Prostate gland (tissue), 2 donors: ENCODE data around the gene NTM. TPM values are rescaled to one million over a fixed set of nuclear protein-coding genes. Genes with fewer than 3 reads are reported as not detected.

Source experiments
- DNase-seq: peaks from one replicate; pipeline ENCODE4 v3.0.0-alpha.2; 2019; ENCODE audit warnings: low spot score
- H3K27ac ChIP-seq, 2 donors: fragments of 200-600 bp; sonication (generic); 2 replicates each; pipeline ENCODE4 v1.5.1; 2017 to 2019
- H3K27me3 ChIP-seq: fragments of 200-600 bp; sonication (generic); replicated peaks from 2 replicates; pipeline ENCODE4 v1.5.1; 2019; ENCODE audit not compliant: insufficient read depth
- H3K36me3 ChIP-seq, 2 donors: fragments of 200-600 bp; sonication (generic); 1 replicate in 1 of 2; 2 replicates in 1 of 2; pipeline versions ENCODE4 v1.5.1 to v1.8.1; 2017 to 2019
- H3K4me1 ChIP-seq: fragments of 200-600 bp; sonication (generic); replicated peaks from 2 replicates; pipeline ENCODE4 v1.5.1; 2019
- H3K4me3 ChIP-seq, 2 donors: fragments of 200-600 bp; sonication (generic); 2 replicates each; pipeline ENCODE4 v1.5.1; 2017 to 2019
- H3K9me3 ChIP-seq: fragments of 200-600 bp; sonication (generic); 2 replicates; pipeline ENCODE4 v1.5.1; 2017
- CTCF ChIP-seq, 4 experiments: fragments of 200-600 bp in 2 of 4; fragments of 450-650 bp in 2 of 4; sonication (generic) in 2 of 4; IDR thresholded peaks; 1 replicate in 3 of 4; 2 replicates in 1 of 4; pipeline ENCODE4 v1.5.1; 2016 to 2019; ENCODE audit warnings: antibody characterized with exemption in 4 of 4, mild to moderate bottlenecking in 2 of 4, moderate library complexity in 2 of 4
- POLR2A ChIP-seq: fragments of 450-650 bp; IDR thresholded peaks from one replicate; pipeline ENCODE4 v1.6.1; 2016; ENCODE audit warnings: antibody characterized with exemption, mild to moderate bottlenecking
- POLR2AphosphoS5 ChIP-seq: sonication (generic); formaldehyde crosslinking; IDR thresholded peaks from one replicate; pipeline ENCODE4 v1.6.1; 2017; ENCODE audit warnings: antibody characterized with exemption
- WGBS: methylation state at CpG from one replicate; pipeline ENCODE4 v1.1.5; 2018; 5-methylcytosine and 5-hydroxymethylcytosine counted together
- intact Hi-C: fragments of 100-400 bp; cut with DNase I; formaldehyde crosslinking; loops from one replicate; pipeline ENCODE4 v1.14.2; 2022
- total RNA-seq, 2 donors: library from RNA; depleted of rRNA; stranded (reverse); fragments of >200 nt; gene quantifications; one replicate each; pipeline ENCODE4 v1.1.0, GENCODE V29; 2016

The NTM gene
- total RNA-seq, 2 donors from 2014 or later = 7.4 TPM; not detected in 1

- H3K36me3 ChIP-seq = no peaks in the 10 kb centered on the region
- no peak overlapping the region for H3K4me3 ChIP-seq
- intact Hi-C loops = no loop called here
- H3K9me3 ChIP-seq = no peaks in the 10 kb centered on the region
- no peak overlapping the region for H3K27ac ChIP-seq
- TF ChIP-seq POLR2AphosphoS5 (peak; percentile 29), POLR2A (no peak), CTCF (IDR thresholded peaks at IDR 0.05) (peak; percentile 68 to 82 (median 74))
- DNase-seq = peak; percentile 60
- H3K27me3 ChIP-seq = peaks cover 9% of the 10 kb centered on the region
- no peaks in the 10 kb centered on the region for H3K4me1 ChIP-seq
- 18% methylated on average over 34 of the region's 34 CpGs for WGBS
These were observed 324.4 kb downstream of the NTM start for GRCh38 chr11:131694526-131695424.

GRCh38 chr11:131695889-131696429 lies 325.5 kb downstream of the NTM start:
- WGBS = 72% methylated on average over 10 of the region's 10 CpGs
- Histone ChIP-seq H3K4me1 (no peaks in the 10 kb centered on the region), H3K27ac (no peak overlapping the region), H3K27me3 (peaks cover 5% of the 10 kb centered on the region), H3K4me3 (no peak overlapping the region), H3K36me3 (no peaks in the 10 kb centered on the region), H3K9me3 (no peaks in the 10 kb centered on the region)
- DNase-seq = no peak
- intact Hi-C loops = no loop called here
- TF ChIP-seq POLR2AphosphoS5 = no peak
- no peak for TF ChIP-seq CTCF (IDR thresholded peaks at IDR 0.05)
- TF ChIP-seq POLR2A = no peak

- DNase-seq = no peak
- intact Hi-C loops = no loop called here
- WGBS = 32% methylated on average over 8 of the region's 8 CpGs
- Histone ChIP-seq H3K4me1 (no peaks in the 10 kb centered on the region), H3K27ac (no peak overlapping the region), H3K27me3 (no peaks in the 10 kb centered on the region), H3K9me3 (no peaks in the 10 kb centered on the region), H3K36me3 (no peaks in the 10 kb centered on the region), H3K4me3 (no peak overlapping the region)
- TF ChIP-seq POLR2AphosphoS5 (no peak), CTCF (IDR thresholded peaks at IDR 0.05) (no peak), POLR2A (no peak)
These were observed 326.3 kb downstream of the NTM start for GRCh38 chr11:131696690-131697089.

GRCh38 chr11:131703311-131703710 lies 332.9 kb downstream of the NTM start:
- H3K4me3 ChIP-seq = no peak overlapping the region
- no peaks in the 10 kb centered on the region for H3K9me3 ChIP-seq
- 20% methylated on average over 1 of the region's 1 CpG for WGBS
- no peaks in the 10 kb centered on the region for H3K27me3 ChIP-seq
- no peak overlapping the region for H3K27ac ChIP-seq
- intact Hi-C loops = no loop called here
- no peak for DNase-seq
- H3K36me3 ChIP-seq = no peaks in the 10 kb centered on the region
- peak; percentile 24 for TF ChIP-seq POLR2AphosphoS5
- no peak for TF ChIP-seq CTCF (IDR thresholded peaks at IDR 0.05)
- no peak for TF ChIP-seq POLR2A
- no peaks in the 10 kb centered on the region for H3K4me1 ChIP-seq
